ENCODE results near the gene ZNF106. TPM values are rescaled to one million over a fixed set of nuclear protein-coding genes. Genes with fewer than 3 reads are reported as not detected.

ZNF106 gene
- polyA plus RNA-seq, 3 donors, result 29.0 to 121 (median 69.2) TPM

DNA sequence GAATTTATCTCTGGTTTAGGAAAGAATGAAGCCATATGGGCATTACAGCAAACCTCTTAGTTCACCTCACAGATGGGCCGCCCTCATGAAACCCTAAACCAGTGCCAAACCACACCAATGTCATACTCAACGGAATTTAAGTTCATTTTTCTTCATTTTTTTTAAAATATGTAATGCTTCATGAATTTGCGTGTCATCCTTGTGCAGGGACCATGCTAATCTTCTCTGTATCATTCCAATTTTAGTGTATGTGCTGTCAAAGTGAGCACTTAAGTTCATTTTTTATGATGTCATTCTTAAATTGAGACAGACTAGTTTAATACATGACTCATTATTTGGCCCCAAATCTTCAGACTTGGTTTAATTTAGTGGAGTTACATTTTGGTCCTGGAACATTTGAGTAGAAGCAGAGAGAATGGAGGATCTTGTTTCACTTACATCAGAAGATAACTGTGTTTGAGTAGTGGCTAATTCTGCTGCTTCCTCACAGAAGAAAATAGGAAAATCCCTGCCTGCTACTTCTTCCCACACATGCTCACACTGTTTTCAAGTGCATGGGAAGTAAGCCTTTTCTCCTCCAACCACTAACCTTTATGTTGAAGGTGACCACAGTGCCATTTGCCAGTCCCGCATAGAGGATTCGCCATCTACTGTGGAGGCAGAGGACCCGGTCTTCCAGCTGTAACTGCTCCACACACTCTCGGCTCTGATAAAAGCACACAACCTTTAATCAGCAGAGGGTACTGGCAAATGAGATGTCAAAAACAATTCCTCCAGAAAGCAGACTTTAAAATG lies 63.3 kb downstream of the ZNF106 start:
- TF ChIP-seq, protein P1, sequence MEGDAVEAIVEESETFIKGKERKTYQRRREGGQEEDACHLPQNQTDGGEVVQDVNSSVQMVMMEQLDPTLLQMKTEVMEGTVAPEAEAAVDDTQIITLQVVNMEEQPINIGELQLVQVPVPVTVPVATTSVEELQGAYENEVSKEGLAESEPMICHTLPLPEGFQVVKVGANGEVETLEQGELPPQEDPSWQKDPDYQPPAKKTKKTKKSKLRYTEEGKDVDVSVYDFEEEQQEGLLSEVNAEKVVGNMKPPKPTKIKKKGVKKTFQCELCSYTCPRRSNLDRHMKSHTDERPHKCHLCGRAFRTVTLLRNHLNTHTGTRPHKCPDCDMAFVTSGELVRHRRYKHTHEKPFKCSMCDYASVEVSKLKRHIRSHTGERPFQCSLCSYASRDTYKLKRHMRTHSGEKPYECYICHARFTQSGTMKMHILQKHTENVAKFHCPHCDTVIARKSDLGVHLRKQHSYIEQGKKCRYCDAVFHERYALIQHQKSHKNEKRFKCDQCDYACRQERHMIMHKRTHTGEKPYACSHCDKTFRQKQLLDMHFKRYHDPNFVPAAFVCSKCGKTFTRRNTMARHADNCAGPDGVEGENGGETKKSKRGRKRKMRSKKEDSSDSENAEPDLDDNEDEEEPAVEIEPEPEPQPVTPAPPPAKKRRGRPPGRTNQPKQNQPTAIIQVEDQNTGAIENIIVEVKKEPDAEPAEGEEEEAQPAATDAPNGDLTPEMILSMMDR (IDR thresholded peaks at IDR 0.05), result no peak
- H3K9me3 Mint-ChIP-seq, result no peaks in the 10 kb centered on the region
- DNase-seq, result no peak
- Histone ChIP-seq H2AFZ (ENCODE audit: insufficient read depth, low read depth, low read length, poor library complexity, severe bottlenecking) (no peak overlapping the region), H3K27ac (ENCODE audit: low read depth in 1 of 2, low read length in 2 of 2) (no peak overlapping the region), H4K20me1 (ENCODE audit: insufficient read depth, low read length) (peaks cover 72% of the 10 kb centered on the region), H3K36me3 (replicated peaks in 1 of 2; ENCODE audit: control insufficient read depth in 1 of 2, insufficient read depth in 2 of 2, low read length in 2 of 2) (peaks cover 100% of the 10 kb centered on the region in 2 donors), H3K4me1 (ENCODE audit: control insufficient read depth in 1 of 2, insufficient read depth in 2 of 2, low read length in 2 of 2) (no peaks in the 10 kb centered on the region), H3K4me2 (replicated peaks; ENCODE audit: extremely low read depth, low read length, poor library complexity, severe bottlenecking) (no peak overlapping the region), H3K9me3 (replicated peaks in 1 of 2; ENCODE audit: control insufficient read depth in 1 of 2, insufficient read depth in 1 of 2, low read length in 2 of 2) (no peaks in the 10 kb centered on the region), H3K9ac (ENCODE audit: insufficient read depth, low read length, poor library complexity, severe bottlenecking) (no peak overlapping the region), H3K79me2 (ENCODE audit: insufficient read depth, low read length) (no peaks in the 10 kb centered on the region), H3K4me3 (replicated peaks in 1 of 3; ENCODE audit: low read depth in 2 of 3, low read length in 3 of 3) (no peak overlapping the region), H3K27me3 (ENCODE audit: control insufficient read depth in 2 of 2, insufficient read depth in 2 of 2, low read length in 2 of 2) (no peaks in the 10 kb centered on the region)
- peaks cover 88 to 98% of the 10 kb centered on the region in 2 donors for H3K36me3 Mint-ChIP-seq
- 96% methylated on average over 3 of the region's 7 CpGs for WGBS (ENCODE audit: insufficient coverage)
- H3K4me1 Mint-ChIP-seq, result no peaks in the 10 kb centered on the region
- intact Hi-C loops (cut with micrococcal nuclease), result loop anchor here in 1 of 2 donors (10.0 kb wide), 1 partner anchor 193 kb away; no protein-coding TSS in a partner anchor
- no peak overlapping the region for H3K4me3 Mint-ChIP-seq
- peaks cover 0 to 2% (median 0%) of the 10 kb centered on the region in 3 donors for H3K27me3 Mint-ChIP-seq (ENCODE audit: low read depth in 3 of 3)
- no peak overlapping the region for H3K27ac Mint-ChIP-seq

DNA sequence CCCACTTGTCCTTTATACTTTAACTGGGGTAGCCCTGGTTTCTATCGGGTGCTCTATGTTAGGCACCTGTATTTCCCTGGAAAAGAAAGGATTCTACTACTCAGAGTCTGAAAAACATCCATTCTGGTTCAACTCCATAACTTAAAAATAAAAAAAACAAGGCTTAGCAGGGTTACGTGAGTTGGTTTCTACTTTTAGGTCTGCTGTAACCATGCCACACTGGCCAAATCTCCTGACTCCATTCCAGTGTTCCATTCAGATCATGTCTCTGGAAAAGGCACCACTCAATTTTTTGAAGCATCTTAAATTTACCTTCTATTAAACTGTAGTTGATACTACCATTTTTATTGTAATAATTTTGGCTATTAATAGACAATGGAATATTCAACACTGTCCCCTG lies 69.6 kb downstream of the ZNF106 start:
- DNase-seq, result no peak
- no peak overlapping the region for H3K4me2 ChIP-seq (replicated peaks; ENCODE audit: extremely low read depth, low read length, poor library complexity, severe bottlenecking)
- Mint-ChIP-seq H3K9me3 (no peaks in the 10 kb centered on the region), H3K4me3 (no peak overlapping the region), H3K4me1 (no peaks in the 10 kb centered on the region), H3K36me3 (peaks cover 81 to 100% of the 10 kb centered on the region in 2 donors), H3K27ac (no peak overlapping the region), H3K27me3 (ENCODE audit: low read depth in 3 of 3) (no peaks in the 10 kb centered on the region)
- H3K36me3 ChIP-seq (replicated peaks in 1 of 2; ENCODE audit: control insufficient read depth in 1 of 2, insufficient read depth in 2 of 2, low read length in 2 of 2), result peaks cover 96 to 100% of the 10 kb centered on the region in 2 donors
- 100% methylated on average over 1 of the region's 2 CpGs for WGBS (ENCODE audit: insufficient coverage)
- peaks cover 80% of the 10 kb centered on the region for H4K20me1 ChIP-seq (ENCODE audit: insufficient read depth, low read length)
- H3K9ac ChIP-seq (ENCODE audit: insufficient read depth, low read length, poor library complexity, severe bottlenecking), result no peak overlapping the region
- no peak overlapping the region for H2AFZ ChIP-seq (ENCODE audit: insufficient read depth, low read depth, low read length, poor library complexity, severe bottlenecking)
- TF ChIP-seq, protein P1 (IDR thresholded peaks at IDR 0.05), result no peak
- intact Hi-C loops (cut with micrococcal nuclease), result loop anchor here in 1 of 2 donors (10.0 kb wide), 1 partner anchor 187 kb away; no protein-coding TSS in a partner anchor
- H3K27ac ChIP-seq (ENCODE audit: low read depth in 1 of 2, low read length in 2 of 2), result no peak overlapping the region
- no peaks in the 10 kb centered on the region for H3K4me1 ChIP-seq (ENCODE audit: control insufficient read depth in 1 of 2, insufficient read depth in 2 of 2, low read length in 2 of 2)
- H3K79me2 ChIP-seq (ENCODE audit: insufficient read depth, low read length), result no peaks in the 10 kb centered on the region
- H3K4me3 ChIP-seq (replicated peaks in 1 of 3; ENCODE audit: low read depth in 2 of 3, low read length in 3 of 3), result no peak overlapping the region
- no peaks in the 10 kb centered on the region for H3K9me3 ChIP-seq (replicated peaks in 1 of 2; ENCODE audit: control insufficient read depth in 1 of 2, insufficient read depth in 1 of 2, low read length in 2 of 2)
- H3K27me3 ChIP-seq (ENCODE audit: control insufficient read depth in 2 of 2, insufficient read depth in 2 of 2, low read length in 2 of 2), result no peaks in the 10 kb centered on the region

Measured in CD14-positive monocyte (primary cell).